ENCODE measurements around the gene SLC25A44. TPM values are rescaled to one million over a fixed set of nuclear protein-coding genes. Genes with fewer than 3 reads are reported as not detected.

SLC25A44 gene
- total RNA-seq, 4 donors from 2014 or later: 9.2 to 19.5 (median 18.5) TPM

DNA sequence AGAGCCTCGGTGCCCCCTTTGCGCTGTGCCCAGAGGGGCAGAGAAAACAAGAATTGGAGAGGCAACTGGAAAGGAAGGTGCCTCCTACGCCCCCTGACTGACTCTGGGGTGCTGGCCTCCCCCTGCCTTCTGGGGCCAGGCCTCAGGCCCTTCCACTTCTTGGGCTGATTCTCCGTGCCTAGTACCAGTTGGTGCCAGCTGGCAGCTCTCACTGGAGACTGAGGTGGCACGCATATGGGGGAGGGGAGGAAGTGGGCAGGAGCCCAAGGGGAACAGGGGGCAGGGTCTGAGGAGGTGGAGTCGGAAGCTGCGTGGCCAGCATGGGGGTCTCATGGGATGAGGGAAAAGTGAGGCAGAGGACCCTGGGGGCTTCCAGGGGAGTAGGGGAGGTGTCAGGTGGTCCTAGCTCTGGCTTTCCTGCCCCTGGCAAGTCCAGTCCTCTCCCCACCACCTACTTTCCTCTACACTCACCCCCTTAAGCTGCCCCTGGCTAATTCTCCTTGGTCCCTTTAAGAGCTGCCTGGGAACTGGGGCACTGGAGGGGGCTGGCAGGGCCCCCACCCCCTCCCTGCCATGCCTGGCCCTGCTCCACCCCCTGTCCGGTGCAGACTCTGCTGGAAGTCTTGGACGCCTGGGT, 47.0 kb upstream of the SLC25A44 start:
- ATAC-seq: no peak
- H3K27me3 ChIP-seq: peaks cover 8 to 21% (median 17%) of the 10 kb centered on the region in 3 donors
- no peak for DNase-seq
- intact Hi-C loops (cut with DNase I; ENCODE audit: low total_unique reads): loop anchor here (1.0 to 5.0 kb wide), 2 partner anchors 65 to 78 kb away; partner anchors contain the start of gene PMF1
- H3K27ac ChIP-seq: no peak overlapping the region
- in situ Hi-C loops (cut with MboI; ENCODE audit: low sequenced_read_pairs in 4 of 4): loop anchor here in 3 of 4 donors (5.0 kb wide), 2 partner anchors 75 to 80 kb away; no protein-coding TSS in a partner anchor
- H3K4me3 ChIP-seq: no peak overlapping the region
- peaks cover 11 to 12% of the 10 kb centered on the region in 2 donors for H3K4me1 ChIP-seq
- no peaks in the 10 kb centered on the region for H3K9me3 ChIP-seq
- no peak for TF ChIP-seq POLR2A (IDR thresholded peaks at IDR 0.05)
- TF ChIP-seq, protein P1, sequence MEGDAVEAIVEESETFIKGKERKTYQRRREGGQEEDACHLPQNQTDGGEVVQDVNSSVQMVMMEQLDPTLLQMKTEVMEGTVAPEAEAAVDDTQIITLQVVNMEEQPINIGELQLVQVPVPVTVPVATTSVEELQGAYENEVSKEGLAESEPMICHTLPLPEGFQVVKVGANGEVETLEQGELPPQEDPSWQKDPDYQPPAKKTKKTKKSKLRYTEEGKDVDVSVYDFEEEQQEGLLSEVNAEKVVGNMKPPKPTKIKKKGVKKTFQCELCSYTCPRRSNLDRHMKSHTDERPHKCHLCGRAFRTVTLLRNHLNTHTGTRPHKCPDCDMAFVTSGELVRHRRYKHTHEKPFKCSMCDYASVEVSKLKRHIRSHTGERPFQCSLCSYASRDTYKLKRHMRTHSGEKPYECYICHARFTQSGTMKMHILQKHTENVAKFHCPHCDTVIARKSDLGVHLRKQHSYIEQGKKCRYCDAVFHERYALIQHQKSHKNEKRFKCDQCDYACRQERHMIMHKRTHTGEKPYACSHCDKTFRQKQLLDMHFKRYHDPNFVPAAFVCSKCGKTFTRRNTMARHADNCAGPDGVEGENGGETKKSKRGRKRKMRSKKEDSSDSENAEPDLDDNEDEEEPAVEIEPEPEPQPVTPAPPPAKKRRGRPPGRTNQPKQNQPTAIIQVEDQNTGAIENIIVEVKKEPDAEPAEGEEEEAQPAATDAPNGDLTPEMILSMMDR (IDR thresholded peaks at IDR 0.05 in 4 of 5, conservative IDR thresholded peaks at IDR 0.05 in 1 of 5): no peak
- H3K36me3 ChIP-seq: no peaks in the 10 kb centered on the region

DNA sequence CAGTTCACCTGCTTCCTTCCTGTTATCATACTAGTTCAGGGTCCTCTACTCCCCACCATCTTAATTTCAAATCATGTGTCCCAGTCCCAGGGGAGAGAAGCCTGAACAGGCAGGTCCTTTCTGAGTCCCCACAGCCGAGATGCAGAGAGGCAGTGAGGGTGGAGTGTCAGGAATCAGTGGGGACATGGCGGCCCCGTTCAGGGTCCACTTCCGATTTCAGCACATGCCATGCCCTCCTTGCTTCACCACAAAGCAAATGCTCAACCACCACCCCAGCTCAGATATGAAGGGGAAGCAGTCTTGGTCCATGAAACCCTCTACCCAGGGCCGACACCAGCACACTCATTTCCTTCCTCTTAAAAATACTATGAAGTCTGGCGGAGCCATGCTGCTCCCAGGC, 45.7 kb upstream of the SLC25A44 start:
- intact Hi-C loops (cut with DNase I; ENCODE audit: low total_unique reads): loop anchor here (5.0 kb wide), 1 partner anchor 64 kb away; the partner anchor contains the start of gene PMF1
- ATAC-seq: no peak

DNA sequence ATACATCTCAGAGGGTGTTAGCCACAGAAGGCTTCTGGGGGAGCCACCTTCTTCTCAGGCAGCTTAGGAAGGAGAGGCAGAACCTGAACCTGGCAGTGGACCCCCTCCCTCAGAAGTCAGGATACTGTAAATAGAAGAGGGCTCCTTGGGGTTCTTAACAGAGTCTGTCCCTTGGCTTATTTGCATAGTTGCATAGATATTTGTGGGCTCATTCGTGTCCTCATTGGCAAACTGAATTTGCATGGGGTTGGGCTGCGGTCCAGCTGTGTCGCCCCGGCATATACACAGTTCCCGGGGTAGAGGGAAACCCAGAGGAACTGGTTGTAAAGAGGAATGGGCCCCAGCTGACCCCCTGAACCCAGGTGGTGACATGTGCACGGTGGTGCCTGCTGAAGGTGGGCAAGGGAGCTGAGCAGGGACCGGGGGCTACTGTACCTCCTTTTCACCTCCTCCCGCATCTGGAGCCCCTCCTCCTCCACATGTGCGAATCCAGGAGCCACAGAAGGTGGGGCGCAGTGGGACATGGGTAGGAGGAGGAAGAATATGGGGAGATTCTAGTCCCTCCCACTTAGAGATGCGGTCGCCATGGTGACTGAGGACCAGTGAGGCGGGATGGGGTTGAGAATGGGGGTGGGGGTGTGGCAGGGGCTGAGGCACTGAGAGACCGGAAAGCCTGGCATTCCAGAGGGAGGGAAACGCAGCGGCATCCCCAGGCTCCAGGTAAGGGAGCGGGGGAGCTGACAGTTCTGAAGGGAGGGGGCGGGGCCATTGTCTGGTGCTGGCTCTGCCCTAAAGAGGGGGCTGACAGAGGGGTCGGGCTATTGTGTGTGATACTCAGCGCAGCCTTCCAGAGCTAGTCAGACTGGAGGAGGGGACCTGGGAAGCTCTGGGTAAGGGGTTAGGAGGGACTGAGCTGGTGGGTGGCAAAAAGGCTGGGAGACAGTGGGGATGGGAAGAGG, 44.3 kb upstream of the SLC25A44 start:
- no peak for ATAC-seq
- intact Hi-C loops (cut with DNase I; ENCODE audit: low total_unique reads) (loop anchor here (5.0 kb wide), 1 partner anchor 63 kb away; the partner anchor contains the start of gene PMF1), in situ Hi-C loops (cut with MboI; ENCODE audit: low sequenced_read_pairs in 4 of 4) (loop anchor here in 3 of 4 donors (5.0 kb wide), 2 partner anchors 73 to 78 kb away; no protein-coding TSS in a partner anchor)
- Histone ChIP-seq H3K4me1 (peaks cover 11 to 12% of the 10 kb centered on the region in 2 donors), H3K9me3 (no peaks in the 10 kb centered on the region), H3K27me3 (peaks cover 8 to 21% (median 17%) of the 10 kb centered on the region in 3 donors), H3K36me3 (no peaks in the 10 kb centered on the region), H3K27ac (no peak overlapping the region), H3K4me3 (no peak overlapping the region)
- TF ChIP-seq, protein P1 (IDR thresholded peaks at IDR 0.05 in 4 of 5, conservative IDR thresholded peaks at IDR 0.05 in 1 of 5): no peak
- no peak for TF ChIP-seq POLR2A (IDR thresholded peaks at IDR 0.05)
- no peak for DNase-seq

More for the DNA sequence above, 45.7 kb upstream of the SLC25A44 start:
- H3K36me3 ChIP-seq: no peaks in the 10 kb centered on the region
- H3K4me1 ChIP-seq: peaks cover 11 to 12% of the 10 kb centered on the region in 2 donors
- no peak overlapping the region for H3K4me3 ChIP-seq
- no peak for DNase-seq
- no peak for TF ChIP-seq POLR2A (IDR thresholded peaks at IDR 0.05)
- TF ChIP-seq, protein P1 (IDR thresholded peaks at IDR 0.05 in 4 of 5, conservative IDR thresholded peaks at IDR 0.05 in 1 of 5): no peak
- H3K9me3 ChIP-seq: no peaks in the 10 kb centered on the region
- in situ Hi-C loops (cut with MboI; ENCODE audit: low sequenced_read_pairs in 4 of 4): loop anchor here in 3 of 4 donors (5.0 kb wide), 2 partner anchors 74 to 79 kb away; no protein-coding TSS in a partner anchor
- peaks cover 8 to 21% (median 17%) of the 10 kb centered on the region in 3 donors for H3K27me3 ChIP-seq
- H3K27ac ChIP-seq: no peak overlapping the region

DNA sequence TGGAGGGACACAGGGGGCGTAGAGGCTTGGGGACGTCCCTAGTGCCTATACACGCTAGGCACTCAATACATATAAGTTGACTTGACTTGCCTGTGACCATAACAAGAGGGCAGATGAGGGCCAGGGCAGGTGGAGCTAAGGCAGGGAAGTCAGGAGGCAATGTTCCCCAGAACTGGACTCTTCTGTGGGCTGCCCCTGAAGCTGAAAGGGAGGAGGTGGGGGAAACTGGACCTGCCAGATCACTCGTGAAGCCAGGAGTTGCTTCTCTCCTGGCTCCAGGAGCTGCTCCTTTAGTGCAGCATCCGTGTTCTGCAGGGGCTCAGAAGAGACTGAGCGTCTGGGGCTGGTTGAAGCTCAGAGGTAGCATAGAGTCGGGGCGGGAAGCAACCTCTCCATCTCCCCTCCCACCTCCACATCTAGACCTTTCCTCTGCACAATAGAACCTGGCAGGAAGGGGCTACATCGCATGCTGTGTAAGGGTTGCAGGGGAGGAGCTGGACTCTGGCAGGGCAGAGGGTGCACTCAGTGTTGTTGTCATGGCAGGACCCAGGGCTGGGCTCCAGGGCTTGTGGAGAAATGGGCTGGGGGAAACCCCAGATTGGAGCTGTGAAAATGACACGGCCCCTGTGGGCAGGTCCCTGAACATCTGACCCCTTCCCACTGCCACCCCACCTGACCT, 43.4 kb upstream of the SLC25A44 start:
- Histone ChIP-seq H3K27ac (no peak overlapping the region), H3K4me3 (no peak overlapping the region), H3K9me3 (no peaks in the 10 kb centered on the region), H3K4me1 (peaks cover 11 to 12% of the 10 kb centered on the region in 2 donors), H3K36me3 (no peaks in the 10 kb centered on the region), H3K27me3 (peaks cover 8 to 21% (median 17%) of the 10 kb centered on the region in 3 donors)
- intact Hi-C loops (cut with DNase I; ENCODE audit: low total_unique reads): no loop called here
- no peak for TF ChIP-seq POLR2A (IDR thresholded peaks at IDR 0.05)
- TF ChIP-seq, protein P1 (IDR thresholded peaks at IDR 0.05 in 4 of 5, conservative IDR thresholded peaks at IDR 0.05 in 1 of 5): no peak
- in situ Hi-C loops (cut with MboI; ENCODE audit: low sequenced_read_pairs in 4 of 4): no loop called here
- DNase-seq (no peak), ATAC-seq (no peak)

Data from gastrocnemius medialis (tissue), 4 donors.